OCI-M2 (cell line): Measurements from ENCODE around the gene TAF4B.
"Not testable (repeated sequence)": the region's sequence is repeated elsewhere in the genome, so short reads cannot be mapped to it uniquely, and the experiment has no call there.

Source experiments
- DNase-seq: peaks from one replicate; lab custom pipeline; 2025; ENCODE audit not compliant: unreplicated experiment; lab: John Stamatoyannopoulos, UW

Gene TAF4B, protein sequence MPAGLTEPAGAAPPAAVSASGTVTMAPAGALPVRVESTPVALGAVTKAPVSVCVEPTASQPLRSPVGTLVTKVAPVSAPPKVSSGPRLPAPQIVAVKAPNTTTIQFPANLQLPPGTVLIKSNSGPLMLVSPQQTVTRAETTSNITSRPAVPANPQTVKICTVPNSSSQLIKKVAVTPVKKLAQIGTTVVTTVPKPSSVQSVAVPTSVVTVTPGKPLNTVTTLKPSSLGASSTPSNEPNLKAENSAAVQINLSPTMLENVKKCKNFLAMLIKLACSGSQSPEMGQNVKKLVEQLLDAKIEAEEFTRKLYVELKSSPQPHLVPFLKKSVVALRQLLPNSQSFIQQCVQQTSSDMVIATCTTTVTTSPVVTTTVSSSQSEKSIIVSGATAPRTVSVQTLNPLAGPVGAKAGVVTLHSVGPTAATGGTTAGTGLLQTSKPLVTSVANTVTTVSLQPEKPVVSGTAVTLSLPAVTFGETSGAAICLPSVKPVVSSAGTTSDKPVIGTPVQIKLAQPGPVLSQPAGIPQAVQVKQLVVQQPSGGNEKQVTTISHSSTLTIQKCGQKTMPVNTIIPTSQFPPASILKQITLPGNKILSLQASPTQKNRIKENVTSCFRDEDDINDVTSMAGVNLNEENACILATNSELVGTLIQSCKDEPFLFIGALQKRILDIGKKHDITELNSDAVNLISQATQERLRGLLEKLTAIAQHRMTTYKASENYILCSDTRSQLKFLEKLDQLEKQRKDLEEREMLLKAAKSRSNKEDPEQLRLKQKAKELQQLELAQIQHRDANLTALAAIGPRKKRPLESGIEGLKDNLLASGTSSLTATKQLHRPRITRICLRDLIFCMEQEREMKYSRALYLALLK

DNA sequence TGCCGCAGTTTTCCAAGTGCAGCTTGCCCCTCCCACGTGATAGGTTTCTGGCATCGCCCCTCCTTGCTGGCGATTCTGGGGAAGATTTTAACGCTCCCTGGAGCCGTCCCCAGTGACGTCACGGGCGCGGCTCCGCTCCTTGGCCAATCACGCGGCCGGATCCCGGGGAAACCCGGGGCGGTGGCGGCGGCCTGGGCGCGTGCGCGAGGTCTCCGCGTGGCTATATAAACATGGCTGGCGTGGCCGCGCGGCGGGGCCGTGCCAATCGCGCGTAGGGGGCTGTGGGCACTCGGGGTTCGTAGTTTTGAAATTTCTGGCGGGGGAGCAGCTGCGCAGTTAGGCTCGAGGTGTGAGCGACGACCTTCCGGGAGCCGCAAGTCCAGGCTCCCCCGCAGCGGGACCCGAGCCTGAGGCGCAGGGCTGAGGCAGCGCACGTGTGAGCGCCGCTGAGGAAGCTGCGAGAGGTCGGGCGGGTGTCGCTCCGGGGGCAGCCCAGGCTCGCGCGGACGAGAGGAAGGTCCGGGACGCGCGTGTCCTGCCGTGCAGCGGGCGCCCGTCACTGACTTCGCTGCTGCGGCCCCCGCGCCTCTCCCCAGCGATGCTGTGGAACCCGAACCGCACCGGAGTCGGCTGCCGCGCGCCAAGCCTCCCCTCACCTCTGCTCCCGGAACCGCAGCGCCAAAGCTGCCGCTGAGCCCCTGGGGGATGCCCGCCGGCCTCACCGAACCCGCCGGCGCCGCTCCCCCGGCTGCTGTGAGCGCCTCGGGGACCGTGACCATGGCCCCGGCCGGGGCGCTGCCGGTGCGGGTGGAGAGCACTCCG lies at the start of gene TAF4B:
TAF4B (plus strand) TSS at position 217 of the 822 bp plus-strand sequence; CDS start at position 706, 489 bp downstream.
- peak; percentile 52 for DNase-seq

DNA sequence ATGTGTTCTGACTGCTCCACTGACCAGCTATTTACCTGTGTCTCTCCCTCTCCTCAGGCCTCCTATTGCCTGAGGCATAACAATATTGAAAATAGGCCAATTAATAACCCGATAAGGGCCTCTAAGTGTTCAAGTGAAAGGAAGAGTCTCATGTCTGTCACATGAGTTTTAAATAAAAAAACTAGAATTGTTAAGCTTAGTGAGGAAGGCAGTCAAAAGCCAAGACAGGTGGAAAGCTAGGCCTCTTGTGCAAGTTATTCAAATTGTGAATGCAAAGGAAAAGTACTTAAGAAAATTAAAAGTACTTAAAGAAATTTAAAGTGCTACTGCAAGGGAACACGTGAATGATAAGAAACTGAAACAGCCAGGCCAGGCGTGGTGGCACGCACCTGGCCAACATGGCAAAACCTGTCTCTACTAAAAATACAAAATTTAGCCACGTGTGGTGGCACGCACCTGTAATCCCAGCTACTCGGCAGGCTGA lies 44.9 kb upstream of the TAF4B start:
- no peak for DNase-seq

DNA sequence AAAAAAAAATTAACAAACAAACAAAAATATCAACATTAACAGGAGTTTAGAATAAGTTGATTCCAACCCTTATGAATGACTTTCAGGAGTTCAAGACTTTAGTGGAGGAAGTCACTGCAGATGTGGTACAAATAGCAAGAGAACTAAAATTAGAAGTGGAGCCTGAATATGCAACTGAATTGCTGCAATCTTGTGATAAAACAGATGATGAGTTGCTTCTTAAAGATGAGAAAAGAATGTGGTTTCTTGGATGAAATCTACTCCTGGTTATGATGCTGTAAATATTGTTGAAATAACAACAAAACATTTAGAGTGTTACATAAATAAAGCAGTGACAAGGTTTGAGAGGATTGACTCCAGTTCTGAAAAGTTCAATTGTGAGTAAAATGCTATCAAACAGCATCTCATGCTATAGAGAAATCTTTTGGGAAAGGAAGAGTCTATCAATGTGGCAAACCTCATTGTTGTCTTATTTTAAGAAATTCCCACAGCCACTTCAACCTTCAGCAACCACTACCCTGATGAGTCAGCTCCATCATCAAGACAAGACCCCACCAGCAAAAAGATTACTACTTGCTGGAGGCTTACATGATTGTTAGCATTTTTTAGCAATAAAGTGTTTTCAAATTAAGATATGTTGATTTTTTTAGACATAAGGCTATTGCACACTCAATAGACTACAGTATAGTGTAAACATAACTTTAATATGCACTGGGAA lies 42.7 kb upstream of the TAF4B start:
- DNase-seq = no peak

DNA sequence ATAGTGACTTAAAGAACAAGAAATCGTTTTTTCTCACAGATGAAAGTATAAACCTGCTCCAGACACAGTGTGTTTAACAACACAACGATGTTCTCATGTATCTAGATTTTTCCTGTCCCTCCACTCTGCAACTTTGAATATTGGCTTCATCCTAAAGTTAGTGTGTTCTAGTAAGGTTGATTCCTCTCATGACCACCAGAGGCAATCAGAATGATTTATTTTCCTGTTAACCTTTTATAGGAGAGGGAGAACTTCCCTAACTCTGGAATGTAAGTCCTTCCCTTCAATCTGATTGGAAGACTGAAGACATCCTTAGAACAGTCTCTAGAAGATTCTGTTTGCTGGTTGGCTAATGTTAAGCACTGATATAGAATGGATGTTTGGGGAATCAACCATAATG lies 41.0 kb upstream of the TAF4B start:
- no peak for DNase-seq

DNA sequence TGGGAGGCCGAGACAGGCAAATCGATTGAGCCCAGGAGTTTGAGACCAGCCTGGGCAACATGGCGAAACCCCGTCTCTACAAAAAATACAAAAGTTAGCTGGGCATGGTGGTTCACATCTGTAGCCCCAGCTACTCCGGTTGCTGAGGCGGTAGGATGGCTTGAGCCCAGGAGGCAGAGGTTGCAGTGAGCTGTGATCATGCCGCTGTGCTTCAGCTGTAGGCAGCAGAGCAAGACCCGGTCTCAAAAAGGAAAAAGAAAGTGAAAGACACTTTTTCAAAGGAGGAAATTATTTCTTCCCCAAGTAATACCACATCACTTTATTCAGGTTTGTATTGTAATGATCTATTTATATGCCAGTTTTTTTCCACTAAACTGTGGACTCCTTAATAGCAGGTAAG lies 35.7 kb upstream of the TAF4B start:
- DNase-seq = no peak

DNA sequence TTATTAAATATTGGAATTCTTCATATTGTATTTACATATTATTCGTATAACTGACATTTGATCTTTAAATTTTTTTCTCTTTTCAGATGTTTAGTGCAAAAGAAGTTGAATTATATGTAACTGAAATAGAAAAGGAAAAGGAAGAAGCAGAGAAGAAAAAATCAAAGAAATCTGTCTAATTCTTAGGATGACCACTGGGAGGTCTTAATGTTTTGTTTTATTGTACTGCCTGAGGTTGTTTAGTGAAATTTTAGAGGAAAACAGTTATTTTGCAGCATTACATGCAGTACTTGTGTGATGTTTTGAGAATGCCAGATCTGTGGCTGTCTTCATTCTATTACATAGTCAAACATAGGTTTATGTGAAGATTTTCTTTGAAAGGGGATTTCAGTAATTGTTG lies 34.0 kb upstream of the TAF4B start:
- no peak for DNase-seq

DNA sequence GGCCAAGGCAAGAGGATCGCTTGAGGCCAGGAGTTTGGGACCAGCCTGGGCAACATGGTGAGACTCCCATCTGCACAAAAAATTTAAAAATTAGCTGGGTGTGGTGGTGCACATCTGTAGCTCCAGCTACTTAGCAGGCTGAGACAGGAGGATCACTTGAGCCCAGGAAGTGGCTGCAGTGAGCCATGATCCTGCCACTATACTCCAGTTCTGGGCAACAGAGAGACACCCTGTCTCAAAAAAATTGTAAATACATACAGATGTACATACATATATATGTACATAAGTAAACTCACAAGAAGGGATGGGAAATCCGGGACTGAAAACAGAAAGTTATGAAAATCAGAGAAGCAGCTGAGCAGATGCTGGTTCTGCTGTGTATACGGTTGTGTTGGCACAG lies 29.6 kb upstream of the TAF4B start:
- no peak for DNase-seq

DNA sequence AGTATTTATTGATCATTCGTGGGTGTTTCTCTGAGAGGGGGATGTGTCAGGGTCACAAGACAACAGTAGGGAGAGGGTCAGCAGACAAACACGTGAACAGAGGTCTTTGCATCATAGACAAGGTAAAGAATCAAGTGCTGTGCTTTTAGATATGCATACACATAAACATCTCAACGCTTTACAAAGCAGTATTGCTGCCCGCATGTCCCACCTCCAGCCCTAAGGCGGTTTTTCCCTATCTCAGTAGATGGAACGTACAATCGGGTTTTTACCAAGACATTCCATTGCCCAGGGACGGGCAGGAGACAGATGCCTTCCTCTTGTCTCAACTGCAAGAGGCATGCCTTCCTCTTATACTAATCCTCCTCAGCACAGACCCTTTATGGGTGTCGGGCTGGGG lies 24.2 kb upstream of the TAF4B start:
- not testable (repeated sequence) for DNase-seq

DNA sequence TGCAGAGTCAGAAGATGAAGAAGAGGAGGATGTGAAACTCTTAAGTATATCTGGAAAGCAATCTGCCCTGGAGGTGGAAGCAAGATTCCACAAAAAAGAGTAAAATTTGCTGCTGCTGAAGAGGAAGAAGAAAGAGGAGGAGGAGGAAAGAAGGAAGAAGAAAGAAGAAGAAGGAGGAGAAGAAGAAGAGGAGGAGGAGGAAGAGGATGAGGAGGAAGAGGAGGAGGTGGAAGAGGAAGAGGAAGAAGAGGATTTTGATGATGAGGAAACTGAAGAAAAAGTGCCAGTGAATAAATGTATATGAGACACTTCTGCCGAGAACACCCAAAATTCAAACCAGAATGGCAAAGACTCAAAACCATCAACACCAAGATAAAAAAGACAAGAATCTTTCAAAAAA lies 20.9 kb upstream of the TAF4B start:
- DNase-seq = no peak

DNA sequence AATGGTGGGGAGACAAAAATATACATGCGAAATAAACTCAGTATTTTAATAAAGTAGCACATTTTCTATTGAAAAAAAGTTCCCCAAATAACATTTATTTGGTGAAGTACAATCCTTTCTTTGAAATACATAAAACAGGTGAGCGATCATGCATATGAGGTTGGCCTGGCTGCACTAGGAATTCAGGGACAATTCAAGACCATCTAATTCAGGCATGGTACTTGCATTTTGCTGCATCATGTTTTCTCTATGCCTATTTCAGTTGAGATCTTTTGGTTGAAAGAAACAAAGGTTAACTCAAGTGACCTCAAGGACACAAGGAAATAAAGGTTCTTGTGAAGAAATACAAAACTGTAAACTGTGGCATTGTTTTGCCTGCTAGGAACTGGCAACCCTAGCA lies 19.8 kb upstream of the TAF4B start:
- no peak for DNase-seq

DNA sequence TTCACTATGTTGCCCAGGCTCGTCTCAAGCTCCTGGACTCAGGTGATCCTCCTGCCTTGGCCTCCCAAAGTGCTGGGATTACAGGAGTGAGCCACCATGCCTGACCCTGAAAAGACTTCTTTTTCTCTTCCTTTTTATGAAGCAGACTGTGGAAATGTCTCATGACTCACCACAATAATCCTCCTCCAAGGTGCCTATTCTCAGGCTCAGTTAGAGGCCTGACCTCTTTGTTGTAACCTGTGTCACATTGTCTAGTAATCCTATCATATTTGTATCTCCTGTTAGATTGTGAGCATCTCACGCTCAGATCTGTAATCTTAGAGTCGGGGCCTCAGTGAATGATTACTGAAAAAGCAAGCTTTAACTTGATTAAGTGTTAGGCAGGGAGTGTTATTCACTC lies 18.3 kb upstream of the TAF4B start:
- no peak for DNase-seq

DNA sequence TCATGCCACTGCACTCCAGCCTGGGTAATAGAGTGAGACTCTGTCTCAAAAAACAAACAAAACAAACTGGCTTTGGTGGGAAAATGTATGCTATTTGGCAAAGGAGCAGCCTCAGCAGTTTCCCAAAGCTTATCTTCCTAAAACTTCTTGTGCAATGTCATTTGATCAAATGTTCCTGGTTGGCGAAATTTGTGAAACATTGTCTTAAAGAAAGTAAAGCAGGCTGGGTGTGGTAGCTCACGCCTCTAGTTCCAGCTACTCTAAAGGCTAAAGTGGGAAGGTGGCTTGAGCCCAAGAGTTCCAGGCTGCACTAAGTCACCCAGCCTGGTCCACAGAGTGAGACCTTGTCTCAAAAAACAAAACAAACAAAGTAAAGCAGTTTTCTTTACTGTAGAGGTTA lies 17.3 kb upstream of the TAF4B start:
- no peak for DNase-seq

DNA sequence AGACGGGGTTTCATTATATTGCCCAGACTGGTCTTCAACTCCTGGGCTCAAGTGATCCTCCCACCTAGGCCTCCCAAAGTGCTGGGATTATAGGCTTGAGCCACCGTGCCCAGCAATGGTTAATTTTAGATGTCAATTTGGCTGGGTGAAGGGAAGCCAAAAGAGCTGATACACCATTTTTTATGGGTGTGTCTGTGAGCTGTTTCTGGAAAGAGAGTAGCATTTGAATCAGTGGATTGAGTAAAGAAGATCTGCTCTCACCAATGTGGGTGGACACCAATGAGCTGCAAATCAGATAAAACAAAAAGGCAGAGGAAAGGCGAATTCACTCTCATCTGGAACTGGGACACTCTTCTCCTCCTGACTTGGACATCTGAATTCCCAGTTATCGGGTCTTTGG lies 16.1 kb upstream of the TAF4B start:
- no peak for DNase-seq

DNA sequence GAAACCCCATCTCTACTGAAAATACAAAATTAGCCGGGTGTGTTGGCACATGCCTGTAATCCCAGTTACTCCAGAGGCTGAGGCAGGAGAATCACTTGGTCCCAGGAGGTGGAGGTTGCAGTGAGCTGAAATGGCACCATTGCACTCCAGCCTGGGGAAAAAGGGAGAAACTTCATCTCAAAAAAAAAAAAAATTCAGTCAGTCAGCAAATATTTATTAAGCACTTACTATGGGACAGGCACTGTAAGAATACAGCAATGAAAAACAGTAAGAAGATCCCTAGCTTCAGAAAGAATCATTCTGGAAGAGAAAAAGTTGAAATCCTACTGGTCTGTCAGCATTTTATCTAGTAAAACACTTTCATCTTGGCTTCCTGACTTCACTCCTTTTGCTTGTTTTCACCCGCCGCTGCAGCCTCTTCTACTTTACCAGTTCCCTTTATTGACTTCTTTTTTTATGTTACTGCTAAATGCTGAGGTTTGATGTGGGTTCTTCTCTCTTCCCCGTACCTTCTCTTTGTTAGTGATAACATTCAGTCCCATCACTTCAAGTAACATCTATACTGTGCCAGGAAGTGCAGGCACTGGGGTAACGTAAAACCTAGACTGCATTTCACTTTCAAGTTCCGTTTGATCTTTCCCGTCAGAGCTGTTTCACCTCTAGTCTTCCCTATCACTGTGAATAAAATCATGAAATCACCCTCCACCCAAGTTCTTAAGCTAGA lies 10.8 kb upstream of the TAF4B start:
- DNase-seq = no peak

DNA sequence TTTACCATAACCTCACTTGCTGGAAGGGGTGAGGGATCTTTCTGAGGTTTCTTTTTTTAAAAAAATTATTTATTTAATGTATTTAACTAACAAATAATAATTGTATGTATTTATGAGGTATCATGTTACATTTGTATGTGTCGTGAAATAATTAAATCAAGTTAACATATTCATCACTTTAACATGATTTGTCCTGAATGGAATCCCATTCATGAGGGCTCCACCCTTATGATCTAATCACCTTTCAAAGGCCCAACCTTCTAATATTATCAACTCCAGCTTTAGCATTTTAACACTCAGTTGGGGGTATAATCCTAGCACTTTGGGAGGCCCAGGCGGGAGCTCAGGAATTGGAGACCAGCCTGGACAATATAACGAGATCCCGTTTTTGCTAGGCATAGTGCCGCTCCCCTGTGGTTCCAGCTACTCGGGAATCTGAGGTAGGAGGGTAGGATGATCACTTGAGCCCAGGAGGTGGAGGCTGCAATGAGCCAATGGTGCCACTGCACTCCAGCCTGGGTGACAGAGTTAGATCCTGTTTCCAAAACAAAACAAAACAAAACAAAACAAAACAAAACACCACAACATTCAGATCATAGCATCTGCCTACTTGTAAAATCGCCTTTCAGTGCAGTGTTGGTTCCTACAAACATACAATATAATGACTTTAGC lies 1.1 kb upstream of the TAF4B start:
- DNase-seq = no peak

DNA sequence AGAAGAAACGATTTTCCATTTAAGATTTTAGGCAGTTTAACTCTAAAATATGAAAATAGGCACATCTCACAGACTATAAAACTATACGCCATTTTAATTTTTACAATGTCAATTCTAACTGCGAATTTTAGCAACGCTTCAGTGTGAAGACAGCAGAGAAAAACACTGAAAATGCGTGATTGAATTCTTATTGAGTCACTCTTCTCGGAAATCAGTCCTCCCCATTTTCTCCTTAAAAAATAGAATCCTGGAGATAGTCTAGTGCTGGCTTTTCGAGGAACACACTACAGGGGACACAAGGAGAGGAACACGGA lies 373 bp upstream of the TAF4B start:
- DNase-seq = no peak

DNA sequence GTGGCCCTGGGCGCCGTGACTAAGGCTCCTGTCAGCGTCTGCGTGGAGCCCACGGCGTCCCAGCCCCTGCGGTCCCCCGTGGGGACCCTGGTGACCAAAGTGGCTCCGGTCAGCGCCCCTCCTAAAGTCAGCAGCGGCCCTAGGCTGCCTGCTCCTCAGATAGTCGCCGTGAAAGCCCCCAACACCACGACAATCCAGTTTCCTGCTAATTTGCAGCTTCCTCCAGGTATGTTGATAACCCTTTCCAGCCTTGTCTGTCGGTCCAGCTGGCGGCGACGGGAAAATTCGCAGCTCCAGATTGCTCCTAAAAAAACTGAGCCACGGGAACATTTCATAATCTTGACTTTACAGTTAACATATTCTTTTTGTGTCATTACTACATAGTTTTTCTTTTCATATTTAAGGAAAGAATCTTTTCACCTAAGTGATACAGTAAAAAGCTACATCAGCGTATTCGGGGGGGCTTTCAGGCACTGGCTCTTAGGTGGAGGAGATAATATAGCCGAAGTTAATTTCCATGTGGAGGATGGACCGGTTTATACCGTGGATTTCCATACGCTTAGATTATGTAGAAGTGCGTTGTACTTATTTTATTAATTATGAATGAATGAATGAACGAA lies 916 bp downstream of the TAF4B start:
- DNase-seq = no peak

DNA sequence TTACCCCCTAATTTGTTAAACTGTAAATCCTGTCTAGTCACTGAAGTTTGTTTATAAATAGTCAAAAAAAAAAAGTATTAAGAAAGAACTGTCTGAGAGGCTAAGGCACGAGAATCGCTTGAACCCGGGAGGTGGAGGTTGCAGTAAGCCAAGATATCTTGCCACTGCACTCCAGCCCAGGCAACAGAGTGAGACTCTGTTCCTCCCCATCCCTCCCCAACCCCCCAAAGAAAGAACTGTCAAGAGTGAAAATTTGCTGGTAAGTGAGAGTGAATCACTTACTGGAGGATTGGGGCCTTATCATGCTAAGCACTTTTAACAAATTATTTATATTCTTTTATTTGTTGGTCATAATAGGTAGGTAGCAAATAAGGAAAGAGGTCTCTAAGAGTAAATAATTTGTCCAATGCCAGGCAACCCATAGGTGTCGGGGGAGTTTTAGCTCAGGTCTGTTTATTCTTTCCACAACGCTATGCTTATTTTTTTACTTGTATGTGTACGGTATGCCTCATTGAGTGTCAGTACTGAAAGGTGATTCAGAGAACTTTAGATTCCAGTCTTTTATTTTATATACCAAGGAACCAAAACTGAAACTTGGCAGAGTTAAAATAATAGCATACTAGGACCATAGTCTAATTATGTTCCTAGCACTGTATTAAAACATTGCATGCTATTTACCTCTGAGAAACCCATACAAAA lies 2.5 kb downstream of the TAF4B start:
- DNase-seq = no peak

DNA sequence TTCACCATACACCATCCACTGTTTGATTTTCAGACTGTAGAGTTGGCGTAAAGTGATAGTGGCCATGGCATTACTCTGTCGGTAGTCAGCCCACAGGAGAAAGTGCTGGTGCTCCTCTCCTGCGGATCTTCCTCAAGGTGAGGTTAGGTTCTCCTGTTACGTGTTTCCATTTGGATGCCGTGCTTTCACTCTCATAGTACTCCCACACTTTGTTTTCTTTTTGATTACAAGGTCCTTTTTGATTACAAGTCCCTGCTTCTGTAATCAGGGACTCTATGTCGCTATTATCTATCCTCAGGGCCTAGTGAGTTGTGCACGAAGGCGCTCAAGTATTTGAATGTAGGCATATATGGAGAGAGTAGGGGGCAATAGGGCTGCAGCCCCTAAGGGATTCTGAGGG lies 4.3 kb downstream of the TAF4B start:
- DNase-seq = no peak
